CD4-positive, alpha-beta T cell treated with Interleukin-17A for 1 hour (primary cell): ENCODE data around the gene WDR33.

Source experiments
- DNase-seq: peaks from one replicate; pipeline ENCODE4 v3.0.0-alpha.2; 2020

Gene WDR33

GRCh38 chr2:127669056-127669455 is 141.9 kb downstream of the WDR33 start:
- no peak for DNase-seq

- no peak for DNase-seq
Measured at GRCh38 chr2:127665267-127665893, 145.6 kb downstream of the WDR33 start.

GRCh38 chr2:127664895-127665225 is 146.1 kb downstream of the WDR33 start:
- DNase-seq: no peak

GRCh38 chr2:127664065-127664894 is 146.7 kb downstream of the WDR33 start:
- DNase-seq: no peak

- DNase-seq: no peak
Measured at GRCh38 chr2:127663566-127664064, 147.4 kb downstream of the WDR33 start.

- DNase-seq: no peak
Measured at GRCh38 chr2:127662937-127663565, 147.9 kb downstream of the WDR33 start.

GRCh38 chr2:127661949-127662510 is 148.9 kb downstream of the WDR33 start:
- DNase-seq: no peak

GRCh38 chr2:127661072-127661649 is 149.8 kb downstream of the WDR33 start:
- no peak for DNase-seq

GRCh38 chr2:127660291-127660578 is 150.7 kb downstream of the WDR33 start:
- no peak for DNase-seq

GRCh38 chr2:127659408-127660290 is 151.3 kb downstream of the WDR33 start:
- no peak for DNase-seq

- no peak for DNase-seq
Measured at GRCh38 chr2:127658641-127659407, 152.1 kb downstream of the WDR33 start.

- DNase-seq: no peak
Measured at GRCh38 chr2:127658146-127658545, 152.8 kb downstream of the WDR33 start.

GRCh38 chr2:127657232-127657595 is 153.8 kb downstream of the WDR33 start:
- DNase-seq: no peak

GRCh38 chr2:127656569-127657231 is 154.3 kb downstream of the WDR33 start:
- no peak for DNase-seq

GRCh38 chr2:127655209-127656073 is 155.5 kb downstream of the WDR33 start:
- no peak for DNase-seq

- DNase-seq: no peak
Measured at GRCh38 chr2:127654838-127655175, 156.2 kb downstream of the WDR33 start.

GRCh38 chr2:127654084-127654837 is 156.7 kb downstream of the WDR33 start:
- no peak for DNase-seq

GRCh38 chr2:127653421-127654083 is 157.4 kb downstream of the WDR33 start:
- no peak for DNase-seq
